GM18951 (cell line): ENCODE measurements around the gene UFC1.
A peak's percentile ranks its signal among the peaks of the same experiment; 100 is the strongest.

Experiments
- POLR2A ChIP-seq: IDR thresholded peaks from 4 replicates; pipeline ENCODE4 v1.6.1; 2011; ENCODE audit warnings: mild to moderate bottlenecking; ENCODE audit not compliant: insufficient read length, insufficient read depth; ENCODE audit errors: extremely low read depth
- in situ Hi-C: fragments of 300-500 bp; cut with MboI; formaldehyde crosslinking; loops from one replicate; pipeline ENCODE4 v1.12.0; 2022; ENCODE audit warnings: low sequenced_read_pairs, mixed read lengths, inconsistent platforms; ENCODE audit not compliant: unreplicated experiment

UFC1 gene

GRCh38 chr1:161153176-161153575 lies 602 bp upstream of the UFC1 start:
- in situ Hi-C loops = no loop called here
- TF ChIP-seq POLR2A = no peak

GRCh38 chr1:161157867-161158266 lies 4.1 kb downstream of the UFC1 start:
- no peak for TF ChIP-seq POLR2A
- in situ Hi-C loops = no loop called here

GRCh38 chr1:161158316-161159010 lies 4.7 kb downstream of the UFC1 start:
- in situ Hi-C loops = no loop called here
- no peak for TF ChIP-seq POLR2A

DNA sequence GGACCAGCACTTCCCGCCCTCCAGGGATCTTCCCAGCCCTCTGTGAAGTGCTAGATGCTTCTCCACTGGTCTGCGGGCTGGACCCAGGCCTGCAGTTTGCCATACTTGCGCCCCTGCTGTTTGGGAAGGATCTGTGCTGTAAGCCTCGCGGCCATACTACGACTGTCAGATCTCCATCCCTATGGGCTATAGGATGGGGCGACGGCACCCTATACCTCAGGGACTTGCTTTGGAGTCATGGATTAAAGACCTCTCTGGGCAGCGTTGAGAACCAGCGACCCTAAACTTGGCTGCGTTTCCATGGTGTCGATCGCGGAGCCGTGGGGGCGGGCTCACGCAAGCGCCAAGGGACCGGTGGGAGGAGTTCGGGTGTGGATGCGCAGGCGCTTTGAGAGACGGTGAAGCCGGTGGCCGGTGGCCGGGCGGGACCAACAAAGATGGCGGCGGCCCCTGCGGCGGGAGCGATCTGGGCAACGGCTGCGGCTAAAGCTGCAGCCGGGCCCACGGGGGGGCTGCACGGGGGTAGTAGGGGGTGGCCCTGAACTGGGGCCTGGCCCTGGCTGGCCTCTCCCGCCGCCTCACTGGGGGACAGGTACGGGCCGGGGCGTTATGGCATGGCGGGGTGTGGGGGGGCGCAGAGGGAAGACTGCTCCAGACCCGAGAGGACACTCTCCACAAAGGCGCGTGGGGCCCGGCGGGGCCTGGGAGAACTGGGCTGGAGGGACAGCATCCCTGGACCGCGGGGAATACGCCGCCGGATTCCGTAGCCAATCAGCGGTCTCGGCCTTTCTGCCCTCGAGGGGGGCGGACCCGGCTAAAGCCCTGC lies 5.5 kb downstream of the UFC1 start, which contains the start of gene USP21:
Gene USP21 (plus strand): TSS at position 414 of the 826 bp plus-strand sequence. CDS start 1,141 bp downstream, outside the sequence.
- peak; percentile 82 for TF ChIP-seq POLR2A
- in situ Hi-C loops = no loop called here

GRCh38 chr1:161159913-161160243 lies 6.1 kb downstream of the UFC1 start:
- no peak for TF ChIP-seq POLR2A
- in situ Hi-C loops = no loop called here

- no peak for TF ChIP-seq POLR2A
- in situ Hi-C loops = no loop called here
Measured at GRCh38 chr1:161160671-161161145, 6.9 kb downstream of the UFC1 start.

GRCh38 chr1:161161652-161162051 lies 7.9 kb downstream of the UFC1 start:
- no peak for TF ChIP-seq POLR2A
- in situ Hi-C loops = no loop called here

DNA sequence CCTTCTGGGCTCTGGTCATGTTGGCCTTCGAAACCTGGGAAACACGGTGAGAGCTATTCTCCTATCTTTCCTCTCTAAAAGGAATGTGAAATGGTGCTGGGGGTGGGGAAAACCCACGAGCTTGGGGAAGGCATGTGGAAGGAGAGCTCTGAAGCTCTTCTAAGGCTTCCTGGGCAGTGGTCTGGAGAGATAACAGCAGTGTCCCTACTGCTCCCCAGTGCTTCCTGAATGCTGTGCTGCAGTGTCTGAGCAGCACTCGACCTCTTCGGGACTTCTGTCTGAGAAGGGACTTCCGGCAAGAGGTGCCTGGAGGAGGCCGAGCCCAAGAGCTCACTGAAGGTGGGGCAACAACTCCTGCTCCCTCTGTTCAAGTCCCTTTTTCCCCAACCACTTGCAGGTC lies 8.3 kb downstream of the UFC1 start:
- in situ Hi-C loops = no loop called here
- no peak for TF ChIP-seq POLR2A

DNA sequence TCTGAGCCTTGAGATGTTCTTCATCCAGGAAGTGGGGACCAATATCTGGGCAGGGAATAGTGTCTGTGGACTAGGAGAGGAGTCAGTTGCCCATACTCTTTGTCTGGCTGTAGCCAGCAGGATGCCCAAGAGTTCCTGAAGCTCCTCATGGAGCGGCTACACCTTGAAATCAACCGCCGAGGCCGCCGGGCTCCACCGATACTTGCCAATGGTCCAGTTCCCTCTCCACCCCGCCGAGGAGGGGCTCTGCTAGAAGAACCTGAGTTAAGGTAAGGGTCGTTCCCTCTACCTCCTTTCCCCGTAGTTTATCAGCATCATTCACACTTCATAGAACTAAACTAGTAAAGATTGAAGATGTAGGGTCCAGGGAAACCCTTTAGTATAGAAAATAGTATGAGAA lies 9.0 kb downstream of the UFC1 start:
- in situ Hi-C loops = no loop called here

DNA sequence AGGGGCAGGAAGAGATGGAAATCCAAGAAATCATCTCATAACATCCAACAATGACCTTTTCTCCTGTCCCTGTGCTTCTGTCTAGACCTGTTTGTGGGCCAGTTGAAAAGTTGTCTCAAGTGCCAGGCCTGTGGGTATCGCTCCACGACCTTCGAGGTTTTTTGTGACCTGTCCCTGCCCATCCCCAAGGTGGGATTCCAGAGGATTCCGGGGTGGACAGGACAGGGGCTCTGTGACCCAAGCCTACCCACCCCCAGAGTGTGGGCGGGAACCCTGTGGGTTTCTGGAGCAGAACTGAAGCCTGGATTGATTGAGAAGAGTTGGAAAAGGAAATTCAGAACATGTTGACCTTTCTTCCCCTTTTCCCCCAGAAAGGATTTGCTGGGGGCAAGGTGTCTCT lies 10.0 kb downstream of the UFC1 start:
- no peak for TF ChIP-seq POLR2A
- in situ Hi-C loops = no loop called here

More for the DNA sequence above, 9.0 kb downstream of the UFC1 start:
- TF ChIP-seq POLR2A = no peak

DNA sequence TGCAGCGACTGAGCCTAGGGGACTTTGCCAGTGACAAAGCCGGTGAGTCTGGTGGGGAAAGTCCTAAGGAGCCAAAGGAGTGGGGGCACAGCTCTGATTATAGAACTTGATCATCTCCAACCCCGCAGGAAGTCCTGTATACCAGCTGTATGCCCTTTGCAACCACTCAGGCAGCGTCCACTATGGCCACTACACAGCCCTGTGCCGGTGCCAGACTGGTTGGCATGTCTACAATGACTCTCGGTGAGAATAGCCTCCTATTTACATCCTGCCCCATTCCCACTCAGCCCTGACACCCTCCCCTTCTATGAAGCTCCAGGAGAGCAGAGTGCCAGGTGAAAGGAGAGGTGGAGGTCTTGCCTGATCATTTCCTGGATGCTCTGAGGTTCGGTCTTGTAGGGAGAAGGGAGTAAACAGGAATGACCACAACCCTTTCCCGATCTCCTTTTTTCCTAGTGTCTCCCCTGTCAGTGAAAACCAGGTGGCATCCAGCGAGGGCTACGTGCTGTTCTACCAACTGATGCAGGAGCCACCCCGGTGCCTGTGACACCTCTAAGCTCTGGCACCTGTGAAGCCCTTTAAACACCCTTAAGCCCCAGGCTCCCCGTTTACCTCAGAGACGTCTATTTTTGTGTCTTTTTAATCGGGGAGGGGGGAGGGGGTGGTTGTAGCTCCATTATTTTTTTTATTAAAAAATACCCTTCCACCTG lies 11.3 kb downstream of the UFC1 start:
- no peak for TF ChIP-seq POLR2A
- in situ Hi-C loops = no loop called here

GRCh38 chr1:161165742-161166668 lies 12.2 kb downstream of the UFC1 start, which contains the start of gene PPOX:
Gene PPOX, plus strand, starts transcription at chr1:161166426. Its CDS starts 422 bp downstream, at chr1:161166848.
- in situ Hi-C loops = no loop called here
- TF ChIP-seq POLR2A = peak; percentile 85
